ENCODE results near the gene PCBD2. TPM values are rescaled to one million over a fixed set of nuclear protein-coding genes. Genes with fewer than 3 reads are reported as not detected.
"Not testable (repeated sequence)": the region's sequence is repeated elsewhere in the genome, so short reads cannot be mapped to it uniquely, and the experiment has no call there.

PCBD2 gene
- total RNA-seq, 2 experiments from 2014 or later, result 11.3 to 14.4 TPM

DNA sequence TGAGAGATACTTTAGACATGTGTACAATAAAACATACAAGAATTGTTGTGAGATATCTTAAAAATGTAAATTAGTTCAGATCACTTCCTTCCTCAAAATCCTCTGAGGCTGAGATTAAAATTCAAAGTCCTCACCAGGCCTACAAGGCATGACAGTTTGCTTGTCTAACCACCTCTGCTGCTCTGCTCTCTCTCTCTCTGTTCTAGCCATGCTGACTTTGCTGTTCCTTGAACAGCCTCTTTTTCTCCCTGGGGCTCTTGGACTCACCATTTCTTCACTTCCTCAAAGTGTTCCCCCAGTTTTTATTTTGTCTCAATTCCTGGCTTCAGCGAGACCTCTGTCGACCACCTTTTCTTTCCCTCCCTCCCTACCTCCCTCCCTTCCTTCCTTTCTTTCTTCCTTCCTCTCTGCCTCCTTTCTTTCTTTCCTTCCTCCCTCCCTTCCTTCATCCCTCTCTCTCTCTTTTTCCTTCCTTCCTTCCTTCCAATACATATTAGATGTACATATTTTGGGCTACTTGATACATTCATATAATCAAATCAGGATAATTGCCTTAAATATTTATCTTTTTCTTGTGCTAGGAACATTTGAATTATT, 89.7 kb downstream of the PCBD2 start:
- DNase-seq, result no peak
- Mint-ChIP-seq H3K27ac (no peak overlapping the region), H3K4me1 (ENCODE audit: low read depth) (no peaks in the 10 kb centered on the region), H3K27me3 (ENCODE audit: low read depth) (peaks cover 9% of the 10 kb centered on the region), H3K4me3 (no peak overlapping the region), H3K36me3 (ENCODE audit: low read depth) (no peaks in the 10 kb centered on the region), H3K9me3 (ENCODE audit: insufficient read depth) (no peaks in the 10 kb centered on the region)
- POLR2A ChIA-PET, result no interaction called here
- no peak for ATAC-seq
- CTCF ChIA-PET, result no interaction called here

DNA sequence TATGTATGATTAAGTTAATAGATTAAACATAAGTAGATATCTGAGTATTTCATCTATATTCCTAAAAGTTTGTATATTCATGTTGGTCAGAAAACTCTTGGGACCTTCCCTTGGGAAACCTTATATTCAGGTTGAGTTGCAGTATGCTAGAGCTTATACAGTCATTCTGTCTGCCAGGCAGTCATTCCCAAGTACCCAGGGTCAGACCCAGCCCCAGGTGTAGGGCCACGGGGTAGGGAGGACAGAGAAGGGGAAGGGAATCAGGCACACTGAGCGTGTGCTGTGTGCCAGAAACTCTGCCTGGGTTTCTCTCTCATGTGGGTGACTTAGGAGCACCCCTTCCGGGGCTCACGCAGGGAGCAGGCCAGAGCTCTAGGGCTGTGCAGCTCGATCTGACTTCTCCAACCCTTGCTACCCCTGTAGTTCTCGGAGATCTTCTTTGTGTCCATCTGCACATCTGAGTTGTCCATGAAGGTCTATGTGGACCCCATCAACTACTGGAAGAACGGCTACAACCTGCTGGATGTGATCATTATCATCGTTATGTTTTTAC, 91.0 kb downstream of the PCBD2 start:
- CTCF ChIA-PET, result no interaction called here
- ATAC-seq, result no peak
- Mint-ChIP-seq H3K4me1 (ENCODE audit: low read depth) (no peaks in the 10 kb centered on the region), H3K27me3 (ENCODE audit: low read depth) (peaks cover 10% of the 10 kb centered on the region), H3K9me3 (ENCODE audit: insufficient read depth) (no peaks in the 10 kb centered on the region), H3K27ac (no peak overlapping the region), H3K36me3 (ENCODE audit: low read depth) (no peaks in the 10 kb centered on the region), H3K4me3 (no peak overlapping the region)
- DNase-seq, result no peak
- POLR2A ChIA-PET, result interaction anchor here (1.0 kb wide), 1 partner anchor 10 kb away, joined by 3 read pairs; no protein-coding TSS in a partner anchor

DNA sequence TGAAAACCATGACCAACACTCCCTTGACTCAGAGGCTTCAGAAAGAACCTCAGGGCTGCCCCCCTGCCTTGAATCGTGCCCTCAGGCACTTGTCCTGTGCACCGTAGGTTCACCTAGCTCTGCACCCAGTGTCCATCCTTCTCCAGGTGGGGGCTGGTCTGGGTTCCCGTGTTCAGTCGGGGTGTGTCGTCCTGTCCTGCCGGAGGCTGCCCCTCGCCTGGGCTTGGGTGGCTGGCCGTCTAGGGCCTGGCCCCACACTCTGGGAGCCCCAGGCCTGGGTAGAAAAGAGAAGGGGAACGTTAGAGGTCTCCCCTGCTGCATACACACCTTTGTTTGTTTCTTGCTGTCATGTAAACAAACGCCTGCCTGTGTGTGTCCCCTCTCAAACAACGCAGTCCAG, 92.1 kb downstream of the PCBD2 start:
- Mint-ChIP-seq H3K27ac (no peak overlapping the region), H3K4me1 (ENCODE audit: low read depth) (no peaks in the 10 kb centered on the region), H3K36me3 (ENCODE audit: low read depth) (no peaks in the 10 kb centered on the region), H3K27me3 (ENCODE audit: low read depth) (peaks cover 14% of the 10 kb centered on the region), H3K9me3 (ENCODE audit: insufficient read depth) (no peaks in the 10 kb centered on the region), H3K4me3 (no peak overlapping the region)
- DNase-seq (no peak), ATAC-seq (no peak)
- CTCF ChIA-PET, result no interaction called here
- POLR2A ChIA-PET, result interaction anchor here (1.0 kb wide), 1 partner anchor 9 kb away, joined by 3 read pairs; no protein-coding TSS in a partner anchor

DNA sequence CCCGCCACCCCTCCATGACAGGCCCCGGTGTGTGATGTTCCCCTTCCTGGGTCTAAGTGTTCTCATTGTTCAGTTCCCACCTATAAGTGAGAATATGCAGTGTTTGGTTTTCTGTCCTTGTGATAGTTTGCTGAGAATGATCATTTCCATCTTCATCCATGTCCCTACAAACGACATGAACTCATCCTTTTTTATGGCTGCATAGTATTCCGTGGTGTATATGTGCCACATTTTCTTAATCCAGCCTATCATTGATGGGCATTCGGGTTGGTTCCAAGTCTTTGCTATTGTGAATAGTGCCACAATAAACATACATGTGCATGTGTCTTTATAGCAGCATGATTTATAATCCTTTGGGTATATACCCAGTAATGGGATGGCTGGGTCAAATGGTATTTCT, 93.1 kb downstream of the PCBD2 start:
- H3K9me3 Mint-ChIP-seq (ENCODE audit: insufficient read depth); ATAC-seq; POLR2A ChIA-PET; H3K4me1 Mint-ChIP-seq (ENCODE audit: low read depth); H3K36me3 Mint-ChIP-seq (ENCODE audit: low read depth); DNase-seq; H3K4me3 Mint-ChIP-seq; CTCF ChIA-PET; H3K27ac Mint-ChIP-seq: not testable (repeated sequence)
- H3K27me3 Mint-ChIP-seq (ENCODE audit: low read depth), result peaks cover 17% of the 10 kb centered on the region

DNA sequence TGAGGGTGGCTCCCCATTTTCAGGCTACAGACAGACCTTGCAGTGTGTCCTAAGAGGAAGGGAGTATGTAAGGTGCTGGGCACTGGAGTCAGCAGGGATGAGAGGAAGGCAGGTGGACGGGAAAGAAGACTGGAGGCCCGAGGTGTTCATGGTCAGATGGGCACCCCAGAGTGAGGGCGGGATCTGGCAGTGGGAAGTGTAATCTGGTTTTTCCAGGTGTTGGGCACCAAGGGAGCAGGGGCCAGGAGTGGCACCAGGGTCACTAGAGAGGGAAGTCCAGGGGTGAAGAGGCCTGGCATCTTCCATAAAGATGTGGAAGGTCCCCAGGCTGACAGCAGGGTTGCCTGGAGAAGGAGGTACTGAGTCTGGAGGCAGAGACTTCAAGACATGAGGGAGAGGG, 99.4 kb downstream of the PCBD2 start:
- no peak for DNase-seq
- no peaks in the 10 kb centered on the region for H3K36me3 Mint-ChIP-seq (ENCODE audit: low read depth)
- no peak overlapping the region for H3K27ac Mint-ChIP-seq
- POLR2A ChIA-PET, result no interaction called here
- H3K4me3 Mint-ChIP-seq, result no peak overlapping the region
- H3K4me1 Mint-ChIP-seq (ENCODE audit: low read depth), result no peaks in the 10 kb centered on the region
- H3K27me3 Mint-ChIP-seq (ENCODE audit: low read depth), result peaks cover 12% of the 10 kb centered on the region
- H3K9me3 Mint-ChIP-seq (ENCODE audit: insufficient read depth), result no peaks in the 10 kb centered on the region
- CTCF ChIA-PET, result no interaction called here
- ATAC-seq, result no peak

DNA sequence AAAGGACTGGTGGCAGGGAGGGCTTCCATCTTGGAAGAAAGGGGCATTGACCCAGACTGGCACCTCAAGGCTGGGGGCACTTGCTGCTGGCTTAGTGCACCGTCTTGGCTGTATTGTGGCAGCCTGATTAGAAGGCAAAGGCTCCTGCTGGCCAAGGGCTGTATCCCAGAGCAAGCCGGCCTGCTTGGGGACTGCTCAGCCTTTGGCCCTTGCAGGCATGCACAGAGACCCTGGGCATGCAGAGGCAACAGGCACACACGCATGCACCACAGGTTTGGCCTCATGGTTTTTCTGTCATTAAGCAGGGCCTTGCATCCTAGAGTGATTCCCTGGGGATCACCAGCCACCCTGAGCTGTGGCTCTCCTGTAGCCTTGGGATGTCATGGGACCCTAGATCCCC, 100.1 kb downstream of the PCBD2 start:
- H3K27ac Mint-ChIP-seq, result no peak overlapping the region
- no peaks in the 10 kb centered on the region for H3K36me3 Mint-ChIP-seq (ENCODE audit: low read depth)
- DNase-seq (no peak), ATAC-seq (no peak)
- ChIA-PET CTCF (no interaction called here), POLR2A (interaction anchor here (1.0 kb wide), 1 partner anchor 9 kb away, joined by 3 read pairs; no protein-coding TSS in a partner anchor)
- no peaks in the 10 kb centered on the region for H3K4me1 Mint-ChIP-seq (ENCODE audit: low read depth)
- no peak overlapping the region for H3K4me3 Mint-ChIP-seq
- H3K9me3 Mint-ChIP-seq (ENCODE audit: insufficient read depth), result no peaks in the 10 kb centered on the region
- H3K27me3 Mint-ChIP-seq (ENCODE audit: low read depth), result peaks cover 9% of the 10 kb centered on the region

DNA sequence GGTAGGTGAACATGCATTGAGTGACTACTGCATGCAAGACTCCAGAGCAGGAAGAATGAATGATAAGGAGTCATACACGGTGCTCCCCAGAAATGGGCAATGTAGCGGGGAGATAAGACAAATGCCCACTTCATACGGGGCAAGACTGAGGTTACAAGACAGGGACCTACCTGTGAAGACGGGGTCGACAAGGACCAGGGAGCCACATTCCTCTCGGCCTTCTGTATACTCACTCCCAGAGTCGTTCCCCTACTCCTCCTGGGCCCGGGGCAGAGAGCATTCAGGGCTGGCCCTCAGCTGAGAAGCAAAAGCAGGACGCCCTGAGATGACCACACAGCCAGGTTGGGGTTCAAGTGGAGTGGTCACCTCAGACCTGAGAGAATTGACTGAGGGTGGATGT, 102.4 kb downstream of the PCBD2 start:
- H3K27ac Mint-ChIP-seq, result no peak overlapping the region
- no peaks in the 10 kb centered on the region for H3K36me3 Mint-ChIP-seq (ENCODE audit: low read depth)
- ChIA-PET CTCF (no interaction called here), POLR2A (no interaction called here)
- DNase-seq (no peak), ATAC-seq (no peak)
- no peaks in the 10 kb centered on the region for H3K9me3 Mint-ChIP-seq (ENCODE audit: insufficient read depth)
- H3K4me1 Mint-ChIP-seq (ENCODE audit: low read depth), result no peaks in the 10 kb centered on the region
- peaks cover 3% of the 10 kb centered on the region for H3K27me3 Mint-ChIP-seq (ENCODE audit: low read depth)
- H3K4me3 Mint-ChIP-seq, result no peak overlapping the region

DNA sequence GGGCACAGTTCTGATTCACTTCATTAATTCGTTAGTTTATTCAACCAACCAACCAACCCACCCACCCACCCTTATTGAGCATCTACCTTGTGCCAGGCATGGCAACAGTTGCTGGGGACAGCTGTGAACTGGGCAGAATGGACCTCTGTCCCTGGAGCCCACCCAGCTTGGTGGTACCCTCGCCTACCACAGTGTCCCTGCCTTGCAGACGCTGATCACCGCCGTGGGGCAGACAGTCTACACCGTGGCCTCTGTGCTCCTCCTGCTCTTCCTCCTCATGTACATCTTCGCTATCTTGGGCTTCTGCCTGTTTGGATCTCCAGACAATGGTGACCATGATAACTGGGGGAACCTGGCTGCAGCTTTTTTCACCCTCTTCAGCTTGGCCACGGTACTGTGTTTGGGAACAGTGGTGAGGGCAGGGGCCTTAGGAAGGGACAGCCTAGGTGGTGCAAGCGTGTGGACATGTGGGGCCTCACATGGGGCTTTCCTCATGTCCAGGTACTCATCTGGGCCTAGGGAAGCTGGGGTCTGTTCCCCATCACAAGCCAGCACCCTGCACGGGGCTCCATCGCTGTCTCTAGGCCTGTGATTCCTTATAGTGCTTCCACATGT, 102.9 kb downstream of the PCBD2 start:
- ChIA-PET POLR2A (no interaction called here), CTCF (no interaction called here)
- Mint-ChIP-seq H3K4me3 (no peak overlapping the region), H3K27me3 (ENCODE audit: low read depth) (no peaks in the 10 kb centered on the region), H3K4me1 (ENCODE audit: low read depth) (no peaks in the 10 kb centered on the region), H3K36me3 (ENCODE audit: low read depth) (no peaks in the 10 kb centered on the region), H3K9me3 (ENCODE audit: insufficient read depth) (no peaks in the 10 kb centered on the region), H3K27ac (no peak overlapping the region)
- no peak for DNase-seq
- ATAC-seq, result no peak

DNA sequence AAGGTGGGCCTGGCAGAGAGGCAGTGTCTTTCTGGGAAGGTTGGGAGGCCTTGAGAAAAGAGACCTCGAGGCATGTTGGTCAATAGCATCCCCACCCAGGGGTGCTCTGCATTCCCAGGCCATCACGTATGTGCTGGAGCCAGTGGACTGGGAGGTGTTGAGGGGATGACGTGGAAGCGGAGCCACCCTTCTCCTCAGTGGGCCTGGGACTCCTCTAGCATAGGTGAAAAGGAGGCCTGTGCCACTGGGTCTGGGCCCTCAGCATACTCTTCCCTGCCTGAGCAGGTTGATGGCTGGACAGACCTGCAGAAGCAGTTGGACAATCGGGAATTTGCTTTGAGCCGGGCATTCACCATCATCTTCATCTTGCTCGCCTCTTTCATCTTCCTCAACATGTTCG, 103.6 kb downstream of the PCBD2 start:
- CTCF ChIA-PET, result no interaction called here
- Mint-ChIP-seq H3K4me1 (ENCODE audit: low read depth) (no peaks in the 10 kb centered on the region), H3K36me3 (ENCODE audit: low read depth) (no peaks in the 10 kb centered on the region), H3K4me3 (no peak overlapping the region), H3K27me3 (ENCODE audit: low read depth) (no peaks in the 10 kb centered on the region), H3K9me3 (ENCODE audit: insufficient read depth) (no peaks in the 10 kb centered on the region), H3K27ac (no peak overlapping the region)
- ATAC-seq (no peak), DNase-seq (no peak)
- POLR2A ChIA-PET, result no interaction called here

DNA sequence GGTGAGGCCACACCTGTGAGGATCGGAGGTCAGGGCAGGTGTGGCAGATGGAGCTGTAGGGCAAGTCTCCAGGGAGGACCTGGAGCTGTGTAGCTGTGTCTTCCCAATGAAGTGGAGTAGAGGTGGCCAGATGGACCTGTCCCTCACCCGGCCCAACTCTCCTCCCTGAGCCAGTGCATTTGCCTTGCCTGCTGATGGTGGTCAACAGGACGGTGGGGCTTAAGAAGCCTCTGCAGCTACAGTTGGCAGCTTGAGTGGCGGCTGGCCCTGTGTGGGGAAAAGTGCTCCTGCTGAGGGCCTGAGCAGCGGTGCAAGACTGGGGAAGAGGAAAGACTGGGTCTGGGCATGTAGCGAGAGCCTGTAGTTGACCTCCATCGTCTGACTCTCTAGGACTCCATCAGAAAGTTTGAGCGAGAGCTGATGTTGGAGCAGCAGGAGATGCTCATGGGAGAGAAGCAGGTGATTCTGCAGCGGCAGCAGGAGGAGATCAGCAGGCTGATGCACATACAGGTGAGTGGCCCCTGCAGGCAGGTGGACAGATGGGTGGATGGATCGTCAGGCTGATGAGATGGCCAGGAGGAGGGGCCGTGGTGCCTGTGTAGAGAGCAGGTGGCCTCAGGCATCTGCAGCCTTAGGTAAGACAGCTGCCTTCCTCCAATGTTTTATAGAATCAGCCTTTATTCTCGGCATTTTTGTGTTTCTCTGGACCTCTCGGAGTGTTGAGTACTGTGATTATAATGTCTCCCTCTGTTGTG, 104.2 kb downstream of the PCBD2 start:
- H3K9me3 Mint-ChIP-seq (ENCODE audit: insufficient read depth), result no peaks in the 10 kb centered on the region
- DNase-seq, result no peak
- H3K36me3 Mint-ChIP-seq (ENCODE audit: low read depth), result no peaks in the 10 kb centered on the region
- ChIA-PET CTCF (no interaction called here), POLR2A (no interaction called here)
- no peak overlapping the region for H3K27ac Mint-ChIP-seq
- no peak for ATAC-seq
- H3K27me3 Mint-ChIP-seq (ENCODE audit: low read depth), result no peaks in the 10 kb centered on the region
- H3K4me3 Mint-ChIP-seq, result no peak overlapping the region
- H3K4me1 Mint-ChIP-seq (ENCODE audit: low read depth), result no peaks in the 10 kb centered on the region

DNA sequence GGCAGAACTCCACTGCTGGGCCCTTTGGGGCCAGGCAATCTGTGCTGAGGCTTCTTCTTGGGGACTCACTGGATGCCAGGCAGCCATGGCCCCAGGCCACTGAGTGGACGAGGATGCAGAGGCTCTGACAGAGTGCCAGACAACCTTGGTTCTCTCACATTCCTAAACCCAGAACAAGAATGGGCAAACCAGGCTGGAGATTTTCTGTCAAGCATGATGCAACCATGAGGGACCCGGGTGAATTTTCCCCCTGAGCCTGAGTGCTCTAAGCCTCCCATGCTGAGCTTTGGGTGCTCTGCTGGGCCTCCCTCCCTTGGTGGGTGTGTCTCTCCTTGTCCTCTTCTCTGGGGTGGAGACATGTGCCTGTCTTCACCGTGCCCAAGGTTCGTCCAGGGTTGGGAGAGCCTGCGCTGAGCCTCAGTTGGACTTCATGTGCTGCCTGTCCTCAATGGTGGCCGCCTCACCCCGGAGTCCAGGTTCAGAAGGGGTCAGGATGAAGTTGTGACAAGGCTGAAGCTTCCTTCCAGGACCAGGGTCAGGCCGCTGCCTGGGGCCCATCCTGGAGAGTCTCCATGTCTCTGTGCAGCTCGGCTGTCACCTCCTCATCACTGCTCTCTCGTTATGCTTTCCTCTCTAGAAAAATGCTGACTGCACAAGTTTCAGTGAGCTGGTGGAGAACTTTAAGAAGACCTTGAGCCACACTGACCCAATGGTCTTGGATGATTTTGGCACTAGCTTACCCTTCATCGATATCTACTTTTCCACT, 105.0 kb downstream of the PCBD2 start:
- no peaks in the 10 kb centered on the region for H3K9me3 Mint-ChIP-seq (ENCODE audit: insufficient read depth)
- no peak overlapping the region for H3K27ac Mint-ChIP-seq
- H3K4me3 Mint-ChIP-seq, result no peak overlapping the region
- POLR2A ChIA-PET, result no interaction called here
- H3K4me1 Mint-ChIP-seq (ENCODE audit: low read depth), result no peaks in the 10 kb centered on the region
- no peaks in the 10 kb centered on the region for H3K27me3 Mint-ChIP-seq (ENCODE audit: low read depth)
- ATAC-seq (no peak), DNase-seq (no peak)
- CTCF ChIA-PET, result no interaction called here
- no peaks in the 10 kb centered on the region for H3K36me3 Mint-ChIP-seq (ENCODE audit: low read depth)

Data from activated CD8-positive, alpha-beta T cell treated with anti-CD3 and anti-CD28 coated beads, Interleukin-2, amount 10 ng/mL, durations not matched to agents 7 days and 5 days (primary cell).